A673 (cell line): ENCODE results near the gene LCAT. TPM values are rescaled to one million over a fixed set of nuclear protein-coding genes. Genes with fewer than 3 reads are reported as not detected.

Source experiments
- BruUV-seq: library from RNA; stranded (reverse); fragments of 400-500 nt; replicated peaks from 2 replicates; lab custom pipeline; 2021; lab: Mats Ljungman, UMichigan
- CTCF ChIA-PET: fragments of 300-600 bp; sonication (Branson Sonifier 250); formaldehyde crosslinking; loops from one replicate; lab custom pipeline; 2022; ENCODE audit warnings: antibody characterized with exemption; lab: Charles Lee
- POLR2A ChIA-PET: fragments of 300-600 bp; sonication (Branson Sonifier 250); formaldehyde crosslinking; loops from one replicate; lab custom pipeline; 2022; ENCODE audit warnings: antibody characterized with exemption; ENCODE audit not compliant: low non-redundant PET; lab: Charles Lee
- DNase-seq: peaks from one replicate; pipeline ENCODE4 v3.0.0-alpha.2; 2015; ENCODE audit warnings: low spot score
- H3K27ac ChIP-seq: fragments of 200-600 bp; sonication (generic); 2 replicates; pipeline ENCODE4 v1.5.1; 2016; ENCODE audit warnings: mixed run types, low read depth, mild to moderate bottlenecking, mixed read lengths, antibody characterized with exemption, low read length; ENCODE audit not compliant: poor library complexity, severe bottlenecking
- H3K27me3 ChIP-seq: fragments of 200-600 bp; sonication (generic); replicated peaks from 2 replicates; pipeline ENCODE4 v1.6.1; 2017; ENCODE audit warnings: mixed run types, low read depth, mild to moderate bottlenecking, mixed read lengths, antibody characterized with exemption, low read length; ENCODE audit not compliant: insufficient read depth, poor library complexity
- H3K36me3 ChIP-seq: fragments of 200-600 bp; sonication (generic); 2 replicates; pipeline ENCODE4 v1.6.1; 2016; ENCODE audit warnings: mixed run types, mild to moderate bottlenecking, mixed read lengths, antibody characterized with exemption, low read length; ENCODE audit not compliant: insufficient read depth, poor library complexity, severe bottlenecking
- H3K4me1 ChIP-seq: fragments of 200-600 bp; sonication (generic); 2 replicates; pipeline ENCODE4 v1.6.1; 2017; ENCODE audit warnings: mixed run types, mild to moderate bottlenecking, mixed read lengths, antibody characterized with exemption, low read length; ENCODE audit not compliant: insufficient read depth, poor library complexity, severe bottlenecking
- H3K4me3 ChIP-seq: fragments of 200-600 bp; sonication (generic); 2 replicates; pipeline ENCODE4 v1.5.1; 2016; ENCODE audit warnings: low read depth, mixed run types, mild to moderate bottlenecking, mixed read lengths, low read length; ENCODE audit not compliant: poor library complexity, severe bottlenecking
- H3K9me3 ChIP-seq: fragments of 200-600 bp; sonication (generic); 2 replicates; pipeline ENCODE4 v1.6.1; 2016; ENCODE audit warnings: mixed run types, low read depth, mild to moderate bottlenecking, mixed read lengths, antibody characterized with exemption, low read length; ENCODE audit not compliant: poor library complexity, severe bottlenecking
- EZH2 ChIP-seq: fragments of 200-600 bp; sonication (generic); IDR thresholded peaks from 2 replicates; pipeline ENCODE4 v1.6.1; 2017; ENCODE audit warnings: borderline replicate concordance, low read depth, mild to moderate bottlenecking, mixed read lengths, antibody characterized with exemption, low read length; ENCODE audit not compliant: poor library complexity, severe bottlenecking
- intact Hi-C: fragments of 100-400 bp; cut with micrococcal nuclease; formaldehyde crosslinking; loops from one replicate; pipeline ENCODE4 v1.10.0; 2022; ENCODE audit not compliant: unreplicated experiment
- total RNA-seq: library from RNA; stranded (reverse); gene quantifications from 2 replicates; pipeline ENCODE4 v1.2.3, GENCODE V29; 2021
- TF ChIP-seq, protein P1 (sequence below): fragments of 300-800, 200-600 bp; sonication (generic); conservative IDR thresholded peaks from 2 replicates; pipeline ENCODE4 v1.5.1; 2017; ENCODE audit warnings: low read depth, mild to moderate bottlenecking, antibody characterized with exemption, low read length, moderate library complexity, mixed read lengths

Gene LCAT
- total RNA-seq, 1 experiment from 2014 or later: 17.6 TPM

DNA sequence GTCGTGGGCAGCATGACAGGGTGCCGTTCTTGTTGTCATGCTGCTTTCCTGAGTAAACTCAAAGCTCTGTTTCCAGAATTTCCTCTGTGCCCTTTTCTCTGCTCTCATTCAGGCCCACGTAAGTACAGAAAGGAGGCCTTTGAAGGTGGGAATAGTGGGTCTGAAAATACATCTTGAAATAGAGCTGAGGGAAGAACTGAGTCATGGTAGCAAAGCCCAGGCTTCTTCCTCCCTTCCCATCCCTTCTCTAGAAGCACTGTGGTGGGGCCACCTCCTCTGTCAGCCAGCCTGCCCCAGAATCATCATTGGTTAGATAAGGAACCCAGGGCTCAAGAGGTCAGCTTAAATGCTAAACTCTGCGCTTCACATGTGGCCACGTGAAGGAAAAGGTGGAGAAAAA lies 21.7 kb downstream of the LCAT start:
- DNase-seq: no peak
- ChIA-PET CTCF (interaction anchor here (1.0 kb wide), 1 partner anchor 401 kb away, joined by 3 read pairs; no protein-coding TSS in a partner anchor), POLR2A (no interaction called here)
- BruUV-seq: no TSS peak
- Histone ChIP-seq H3K27me3 (no peaks in the 10 kb centered on the region), H3K27ac (peak overlapping the region; percentile 2), H3K9me3 (no peaks in the 10 kb centered on the region), H3K4me3 (no peak overlapping the region), H3K36me3 (no peaks in the 10 kb centered on the region), H3K4me1 (peaks cover 21% of the 10 kb centered on the region)
- intact Hi-C loops: no loop called here
- no peak for TF ChIP-seq EZH2
- TF ChIP-seq, protein P1, sequence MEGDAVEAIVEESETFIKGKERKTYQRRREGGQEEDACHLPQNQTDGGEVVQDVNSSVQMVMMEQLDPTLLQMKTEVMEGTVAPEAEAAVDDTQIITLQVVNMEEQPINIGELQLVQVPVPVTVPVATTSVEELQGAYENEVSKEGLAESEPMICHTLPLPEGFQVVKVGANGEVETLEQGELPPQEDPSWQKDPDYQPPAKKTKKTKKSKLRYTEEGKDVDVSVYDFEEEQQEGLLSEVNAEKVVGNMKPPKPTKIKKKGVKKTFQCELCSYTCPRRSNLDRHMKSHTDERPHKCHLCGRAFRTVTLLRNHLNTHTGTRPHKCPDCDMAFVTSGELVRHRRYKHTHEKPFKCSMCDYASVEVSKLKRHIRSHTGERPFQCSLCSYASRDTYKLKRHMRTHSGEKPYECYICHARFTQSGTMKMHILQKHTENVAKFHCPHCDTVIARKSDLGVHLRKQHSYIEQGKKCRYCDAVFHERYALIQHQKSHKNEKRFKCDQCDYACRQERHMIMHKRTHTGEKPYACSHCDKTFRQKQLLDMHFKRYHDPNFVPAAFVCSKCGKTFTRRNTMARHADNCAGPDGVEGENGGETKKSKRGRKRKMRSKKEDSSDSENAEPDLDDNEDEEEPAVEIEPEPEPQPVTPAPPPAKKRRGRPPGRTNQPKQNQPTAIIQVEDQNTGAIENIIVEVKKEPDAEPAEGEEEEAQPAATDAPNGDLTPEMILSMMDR: no peak

DNA sequence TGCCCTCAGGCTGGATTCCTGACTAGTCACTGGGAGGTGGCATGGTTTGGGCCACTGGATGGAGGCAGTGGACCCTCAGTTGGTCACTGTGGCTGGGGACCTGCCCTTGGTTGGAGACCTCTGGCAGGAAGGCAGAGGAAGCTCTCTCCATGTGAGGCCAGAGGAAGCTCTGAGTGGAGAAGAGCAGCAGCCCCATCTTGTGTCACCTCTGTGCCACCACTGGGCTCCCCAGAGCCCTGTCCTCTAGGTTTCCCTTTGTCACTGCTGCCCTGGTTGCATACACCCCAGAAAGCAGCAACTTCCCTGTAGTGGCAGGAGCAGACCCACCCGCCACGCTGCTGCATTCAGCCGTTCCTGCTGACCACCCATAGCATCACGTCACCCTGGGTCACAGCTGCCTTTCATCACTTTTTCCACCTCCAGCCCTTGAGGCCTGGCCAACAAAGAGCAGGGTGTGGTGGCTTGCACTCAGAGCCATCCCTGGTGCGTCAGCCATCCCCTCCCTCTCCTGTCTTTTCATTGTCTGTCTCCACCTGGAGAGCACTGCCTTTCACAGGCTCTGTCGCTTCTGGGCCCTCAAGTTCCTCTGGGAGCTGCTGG lies 24.2 kb downstream of the LCAT start:
- Histone ChIP-seq H3K9me3 (no peaks in the 10 kb centered on the region), H3K4me1 (no peaks in the 10 kb centered on the region), H3K36me3 (no peaks in the 10 kb centered on the region), H3K27ac (no peak overlapping the region), H3K27me3 (no peaks in the 10 kb centered on the region), H3K4me3 (no peak overlapping the region)
- intact Hi-C loops: no loop called here
- DNase-seq: no peak
- POLR2A ChIA-PET: no interaction called here
- CTCF ChIA-PET: interaction anchor here (0.6 to 0.7 kb wide), 2 partner anchors 9 to 79 kb away, joined by 3 to 4 read pairs; no protein-coding TSS in a partner anchor
- no TSS peak for BruUV-seq
- TF ChIP-seq, protein P1: no peak
- TF ChIP-seq EZH2: no peak

- DNase-seq: peak; percentile 46
Measured at GRCh38 chr16:67917852-67918236, 26.1 kb downstream of the LCAT start.

More at GRCh38 chr16:67917852-67918236, 26.1 kb downstream of the LCAT start:
- H3K4me3 ChIP-seq: no peak overlapping the region
- H3K27me3 ChIP-seq: no peaks in the 10 kb centered on the region
- ChIA-PET CTCF (interaction anchor here (0.8 kb wide), 1 partner anchor 101 kb away, joined by 3 read pairs; no protein-coding TSS in a partner anchor), POLR2A (no interaction called here)
- intact Hi-C loops: no loop called here
- no TSS peak for BruUV-seq
- no peaks in the 10 kb centered on the region for H3K36me3 ChIP-seq
- H3K4me1 ChIP-seq: no peaks in the 10 kb centered on the region
- TF ChIP-seq, protein P1: no peak
- no peak for TF ChIP-seq EZH2
- H3K27ac ChIP-seq: no peak overlapping the region
- H3K9me3 ChIP-seq: no peaks in the 10 kb centered on the region
